22Rv1 (cell line): ENCODE measurements around the gene GPR83.

Source experiments
- CTCF ChIP-seq: fragments of 450-650 bp; IDR thresholded peaks from 2 replicates; pipeline ENCODE4 v1.5.1; 2017; ENCODE audit warnings: mild to moderate bottlenecking
- ZFX ChIP-seq: fragments of 450-650 bp; IDR thresholded peaks from 2 replicates; pipeline ENCODE4 v1.6.1; 2017; ENCODE audit warnings: antibody characterized with exemption, borderline replicate concordance

- TF ChIP-seq CTCF (no peak), ZFX (no peak)
Measured at GRCh38 chr11:94400457-94400838, 771 bp downstream of the GPR83 start.
